ES-I3 (cell line): ENCODE data around the gene CBLB.

Experiments
- H3K36me3 ChIP-seq: 2 replicates; pipeline ENCODE4 v1.6.1; 2013; ENCODE audit warnings: mild to moderate bottlenecking, low read length, control low read depth, moderate library complexity; ENCODE audit not compliant: insufficient read depth
- H3K4me1 ChIP-seq: 2 replicates; pipeline ENCODE4 v1.6.1; 2013; ENCODE audit warnings: mild to moderate bottlenecking, control low read depth, low read length; ENCODE audit not compliant: insufficient read depth
- H3K9ac ChIP-seq: 2 replicates; pipeline ENCODE4 v1.6.1; 2013; ENCODE audit warnings: low read depth, mild to moderate bottlenecking, low read length, moderate library complexity
- H3K9me3 ChIP-seq: 2 replicates; pipeline ENCODE4 v1.6.1; 2013; ENCODE audit warnings: mild to moderate bottlenecking, low read length, moderate library complexity; ENCODE audit not compliant: control insufficient read depth, insufficient read depth

Gene CBLB

GRCh38 chr3:105656651-105657504, 211.9 kb downstream of the CBLB start:
- Histone ChIP-seq H3K9ac (no peak overlapping the region), H3K9me3 (no peaks in the 10 kb centered on the region), H3K36me3 (peaks cover 7% of the 10 kb centered on the region; the same call in 1 of the 2 replicates), H3K4me1 (no peaks in the 10 kb centered on the region)

DNA sequence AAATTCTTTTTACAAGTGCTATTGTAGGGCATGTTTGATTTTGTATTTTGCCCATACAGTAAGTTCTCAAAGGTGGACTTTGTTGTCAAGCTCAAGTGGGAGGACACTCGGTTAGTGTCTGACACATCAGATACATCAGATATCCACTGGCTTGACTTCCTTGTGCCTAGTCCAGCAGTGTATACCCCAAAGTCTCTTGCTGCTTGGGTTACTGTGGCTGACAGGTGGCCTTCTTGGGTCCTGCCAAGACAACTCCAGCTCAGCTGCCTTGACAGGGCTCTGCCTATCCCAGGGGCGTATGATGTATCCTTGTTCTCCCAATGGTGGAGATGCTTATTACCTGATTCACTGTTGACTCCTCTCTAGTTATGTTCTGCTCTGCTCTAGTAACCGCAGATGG, 214.9 kb downstream of the CBLB start:
- Histone ChIP-seq H3K36me3 (peaks cover 7% of the 10 kb centered on the region; the same call in 1 of the 2 replicates), H3K9ac (no peak overlapping the region), H3K4me1 (no peaks in the 10 kb centered on the region), H3K9me3 (no peaks in the 10 kb centered on the region)

DNA sequence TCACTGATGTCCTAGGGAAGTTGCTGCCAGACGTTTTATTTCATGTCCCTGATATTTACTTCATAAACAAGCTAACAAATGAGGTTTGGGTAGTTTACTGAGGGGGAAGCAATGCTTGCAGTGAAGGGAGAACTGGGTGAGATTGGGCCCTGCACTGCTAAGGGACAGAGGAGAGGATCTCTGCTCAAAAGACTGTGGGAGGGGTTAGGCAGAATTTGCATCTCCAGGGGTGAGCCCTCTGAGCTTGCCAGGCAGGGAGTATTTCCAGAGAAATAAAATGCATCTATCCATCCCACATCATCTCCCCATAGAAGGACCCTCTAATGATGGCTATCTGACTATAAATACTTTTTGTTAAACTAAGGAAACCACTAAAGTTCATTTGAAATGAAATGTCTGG, 215.6 kb downstream of the CBLB start:
- Histone ChIP-seq H3K9ac (no peak overlapping the region), H3K4me1 (no peaks in the 10 kb centered on the region), H3K9me3 (no peaks in the 10 kb centered on the region), H3K36me3 (peaks cover 3% of the 10 kb centered on the region; the same call in 1 of the 2 replicates)

- Histone ChIP-seq H3K4me1 (no peaks in the 10 kb centered on the region), H3K9ac (no peak overlapping the region), H3K9me3 (no peaks in the 10 kb centered on the region), H3K36me3 (no peaks in the 10 kb centered on the region)
These were observed 219.3 kb downstream of the CBLB start for GRCh38 chr3:105649480-105649879.

GRCh38 chr3:105647047-105647446, 221.8 kb downstream of the CBLB start:
- no peaks in the 10 kb centered on the region for H3K36me3 ChIP-seq
- H3K4me1 ChIP-seq, result no peaks in the 10 kb centered on the region
- H3K9ac ChIP-seq, result no peak overlapping the region
- no peaks in the 10 kb centered on the region for H3K9me3 ChIP-seq

GRCh38 chr3:105639131-105639530, 229.7 kb downstream of the CBLB start:
- Histone ChIP-seq H3K9me3 (no peaks in the 10 kb centered on the region; the same call in 1 of the 2 replicates), H3K9ac (no peak overlapping the region), H3K4me1 (no peaks in the 10 kb centered on the region)

GRCh38 chr3:105634708-105635107, 234.1 kb downstream of the CBLB start:
- Histone ChIP-seq H3K9ac (no peak overlapping the region), H3K36me3 (no peaks in the 10 kb centered on the region), H3K4me1 (no peaks in the 10 kb centered on the region), H3K9me3 (no peaks in the 10 kb centered on the region; the same call in 1 of the 2 replicates)

More at GRCh38 chr3:105639131-105639530, 229.7 kb downstream of the CBLB start:
- H3K36me3 ChIP-seq, result no peaks in the 10 kb centered on the region

GRCh38 chr3:105629718-105630117, 239.1 kb downstream of the CBLB start:
- H3K9me3 ChIP-seq, result no peaks in the 10 kb centered on the region; the same call in 1 of the 2 replicates
- H3K4me1 ChIP-seq, result no peaks in the 10 kb centered on the region
- H3K36me3 ChIP-seq, result no peaks in the 10 kb centered on the region
- H3K9ac ChIP-seq, result no peak overlapping the region

DNA sequence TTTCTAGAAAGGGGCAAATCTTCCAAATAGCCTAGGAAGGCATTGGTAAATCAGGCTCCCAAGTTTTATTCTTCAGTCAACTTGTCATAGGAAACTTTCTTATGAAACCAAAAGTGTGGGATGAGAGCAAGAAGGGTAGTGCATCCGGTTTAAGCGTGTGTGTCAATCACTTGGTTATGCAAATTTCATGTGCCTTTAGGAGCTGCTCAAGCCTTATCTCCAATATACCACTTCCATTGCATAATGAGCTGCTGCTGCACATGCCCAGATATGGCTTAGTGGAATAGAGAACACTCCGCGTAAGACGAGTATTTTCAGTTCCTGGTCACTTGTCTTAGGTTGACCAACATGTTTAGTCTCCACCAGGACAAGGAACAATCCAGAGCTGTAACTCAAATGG, 242.1 kb downstream of the CBLB start:
- no peaks in the 10 kb centered on the region for H3K4me1 ChIP-seq
- H3K36me3 ChIP-seq, result no peaks in the 10 kb centered on the region
- no peaks in the 10 kb centered on the region for H3K9me3 ChIP-seq
- no peak overlapping the region for H3K9ac ChIP-seq

GRCh38 chr3:105622169-105622568, 246.6 kb downstream of the CBLB start:
- Histone ChIP-seq H3K36me3 (no peaks in the 10 kb centered on the region), H3K9me3 (no peaks in the 10 kb centered on the region), H3K9ac (no peak overlapping the region), H3K4me1 (no peaks in the 10 kb centered on the region)

DNA sequence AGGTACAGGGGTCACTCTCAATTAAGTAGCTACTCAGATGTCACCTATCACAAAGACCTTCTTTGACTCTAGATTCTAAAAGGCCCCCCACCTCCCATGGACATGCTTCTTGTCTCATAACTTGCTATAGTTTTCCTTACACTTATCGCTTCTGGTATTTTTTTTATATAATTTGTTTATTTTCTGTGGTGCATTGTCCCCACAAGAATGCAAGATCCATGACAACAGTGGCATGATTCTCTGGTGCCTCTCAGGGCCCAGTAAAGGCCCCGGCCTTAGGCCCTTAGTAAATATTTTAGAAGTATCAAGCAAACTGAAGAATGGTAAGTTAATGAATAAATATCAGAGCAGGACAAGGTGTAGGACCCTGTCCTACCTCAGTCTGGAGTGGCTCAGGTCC, 248.6 kb downstream of the CBLB start:
- Histone ChIP-seq H3K36me3 (no peaks in the 10 kb centered on the region), H3K9ac (no peak overlapping the region), H3K4me1 (no peaks in the 10 kb centered on the region), H3K9me3 (no peaks in the 10 kb centered on the region)

DNA sequence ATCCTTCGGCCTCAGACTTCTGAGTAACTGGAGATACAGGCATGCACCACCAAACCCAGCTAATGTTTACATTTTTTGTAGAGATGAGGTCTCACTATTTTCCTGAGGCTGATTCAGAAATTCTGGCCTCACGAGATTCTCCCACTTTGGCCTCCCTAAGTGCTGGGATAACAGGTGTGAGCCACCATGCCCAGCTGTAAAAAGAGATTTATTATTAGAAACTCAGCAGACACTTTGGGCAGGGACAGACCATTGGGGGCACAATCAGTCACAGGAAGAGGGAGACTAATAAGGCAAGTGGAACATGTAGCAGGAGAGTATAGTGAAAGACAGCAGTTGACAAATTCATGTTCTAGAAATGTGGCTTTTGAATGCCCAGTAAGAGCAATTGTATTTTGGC, 249.2 kb downstream of the CBLB start:
- Histone ChIP-seq H3K4me1 (no peaks in the 10 kb centered on the region), H3K9me3 (no peaks in the 10 kb centered on the region), H3K36me3 (no peaks in the 10 kb centered on the region), H3K9ac (no peak overlapping the region)

GRCh38 chr3:105618556-105618955, 250.3 kb downstream of the CBLB start:
- Histone ChIP-seq H3K36me3 (no peaks in the 10 kb centered on the region), H3K9ac (no peak overlapping the region), H3K4me1 (no peaks in the 10 kb centered on the region), H3K9me3 (no peaks in the 10 kb centered on the region)

DNA sequence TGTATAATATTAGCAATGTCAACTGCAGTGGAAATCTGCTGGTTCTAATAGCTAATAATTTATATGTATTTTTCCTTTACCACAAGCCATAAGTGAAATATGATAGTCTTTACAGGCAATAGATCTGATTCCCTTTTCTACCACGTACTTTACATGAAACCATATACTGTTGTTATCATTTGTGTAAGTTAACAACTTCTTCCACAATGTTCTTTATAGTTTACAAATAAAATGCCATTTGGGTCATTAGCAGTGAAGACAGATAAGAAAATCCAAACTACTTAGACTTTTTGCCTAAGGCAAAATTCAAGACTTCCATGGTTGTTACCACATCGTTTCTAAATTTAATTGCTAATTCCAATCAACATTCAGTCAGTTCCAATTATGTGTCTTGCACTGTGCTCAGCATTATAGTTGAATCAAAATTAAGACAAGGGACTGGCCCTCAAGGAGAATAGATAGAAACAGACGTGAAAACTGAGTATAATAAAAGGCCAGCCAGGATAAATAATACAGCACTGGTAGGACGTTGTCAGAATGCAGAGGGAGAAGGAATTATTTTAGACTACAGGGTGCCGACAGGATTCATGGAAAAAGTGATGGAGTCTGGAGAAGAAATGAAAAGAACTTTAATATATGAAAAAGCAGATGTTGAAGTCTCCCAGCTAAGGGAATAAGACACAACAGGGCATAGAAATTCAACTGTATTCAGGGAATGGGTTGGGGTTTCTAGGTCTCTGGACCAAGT, 252.3 kb downstream of the CBLB start:
- no peak overlapping the region for H3K9ac ChIP-seq
- no peaks in the 10 kb centered on the region for H3K9me3 ChIP-seq
- no peaks in the 10 kb centered on the region for H3K36me3 ChIP-seq
- H3K4me1 ChIP-seq, result peaks cover 8% of the 10 kb centered on the region

GRCh38 chr3:105615814-105616213, 253.0 kb downstream of the CBLB start:
- no peak overlapping the region for H3K9ac ChIP-seq
- peaks cover 8% of the 10 kb centered on the region for H3K4me1 ChIP-seq
- H3K36me3 ChIP-seq, result no peaks in the 10 kb centered on the region
- H3K9me3 ChIP-seq, result no peaks in the 10 kb centered on the region
